Fibroblast of skin of right quadriceps (primary cell): ENCODE results near the gene NT5E.
"Not testable (repeated sequence)": the region's sequence is repeated elsewhere in the genome, so short reads cannot be mapped to it uniquely, and the experiment has no call there.

Experiments
- DNase-seq: peaks from one replicate; pipeline ENCODE4 v3.0.0-alpha.2; 2013

NT5E gene

GRCh38 chr6:85494547-85495536, 45.0 kb downstream of the NT5E start:
- no peak for DNase-seq

- DNase-seq: no peak
These were observed 46.2 kb downstream of the NT5E start for GRCh38 chr6:85496009-85496579.

- no peak for DNase-seq
These were observed 47.0 kb downstream of the NT5E start for GRCh38 chr6:85496856-85497255.

- DNase-seq: peak; percentile 13
These were observed 48.8 kb downstream of the NT5E start for GRCh38 chr6:85498596-85499258.

GRCh38 chr6:85506441-85507093, 56.7 kb downstream of the NT5E start:
- no peak for DNase-seq

GRCh38 chr6:85516168-85516567, 66.3 kb downstream of the NT5E start:
- DNase-seq: peak; percentile 15

GRCh38 chr6:85524281-85524680, 74.4 kb downstream of the NT5E start:
- DNase-seq: not testable (repeated sequence)

GRCh38 chr6:85537055-85537494, 87.2 kb downstream of the NT5E start:
- DNase-seq: peak; percentile 7

GRCh38 chr6:85544776-85545175, 94.9 kb downstream of the NT5E start:
- DNase-seq: peak; percentile 43
